WERI-Rb-1 (cell line): ENCODE data around the gene POMT2.
A peak's percentile ranks its signal among the peaks of the same experiment; 100 is the strongest.

Experiments used
- DNase-seq: peaks from one replicate; pipeline ENCODE4 v3.0.0-alpha.2; 2020
- H3K27ac ChIP-seq: fragments of 250-450 bp; sonication (Bioruptor Pico); 2 replicates; pipeline ENCODE4 v1.5.1; 2020; ENCODE audit warnings: mild to moderate bottlenecking, moderate library complexity
- H3K27me3 ChIP-seq: fragments of 250-450 bp; sonication (Bioruptor Pico); 2 replicates; pipeline ENCODE4 v1.5.1; 2021; ENCODE audit warnings: mild to moderate bottlenecking, low read depth, moderate library complexity; ENCODE audit not compliant: insufficient read depth, severe bottlenecking
- H3K36me3 ChIP-seq: fragments of 250-450 bp; sonication (Bioruptor Pico); 2 replicates; pipeline ENCODE4 v1.5.1; 2020; ENCODE audit warnings: mild to moderate bottlenecking, moderate library complexity
- H3K4me3 ChIP-seq: 2 replicates; pipeline ENCODE4 v1.5.1; 2011; ENCODE audit warnings: low read depth, mild to moderate bottlenecking, control low read depth, low read length
- H3K9me3 ChIP-seq: fragments of 250-450 bp; sonication (Bioruptor Pico); 2 replicates; pipeline ENCODE4 v1.5.1; 2021; ENCODE audit warnings: mild to moderate bottlenecking, moderate library complexity; ENCODE audit not compliant: severe bottlenecking
- TF ChIP-seq, protein P1 (sequence below): IDR thresholded peaks from 2 replicates; pipeline ENCODE4 v1.5.1; 2011; ENCODE audit warnings: low read depth, mild to moderate bottlenecking, control low read depth, inconsistent platforms, low read length

POMT2 gene

DNA sequence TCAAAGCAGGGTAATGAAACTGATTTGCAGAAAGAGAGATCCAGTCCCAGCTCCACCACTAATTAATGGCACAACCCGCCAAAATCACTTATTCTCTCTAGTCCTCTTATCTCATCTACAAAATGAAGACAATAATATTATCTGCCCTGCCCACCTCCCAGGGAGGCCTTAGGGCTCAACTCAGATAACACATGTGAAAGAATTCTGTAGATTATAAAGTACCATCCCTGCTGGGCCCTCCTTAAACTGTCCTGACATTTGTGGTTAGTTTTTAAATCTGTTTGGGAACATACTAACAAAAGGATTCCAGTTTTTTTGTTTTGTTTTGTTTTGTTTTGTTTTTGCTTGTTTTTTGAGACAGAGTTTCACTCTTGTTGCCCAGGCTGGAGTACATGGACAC lies 7.3 kb downstream of the POMT2 start:
- H3K27ac ChIP-seq = peak overlapping the region; percentile 18; the same call in 1 of the 2 replicates

DNA sequence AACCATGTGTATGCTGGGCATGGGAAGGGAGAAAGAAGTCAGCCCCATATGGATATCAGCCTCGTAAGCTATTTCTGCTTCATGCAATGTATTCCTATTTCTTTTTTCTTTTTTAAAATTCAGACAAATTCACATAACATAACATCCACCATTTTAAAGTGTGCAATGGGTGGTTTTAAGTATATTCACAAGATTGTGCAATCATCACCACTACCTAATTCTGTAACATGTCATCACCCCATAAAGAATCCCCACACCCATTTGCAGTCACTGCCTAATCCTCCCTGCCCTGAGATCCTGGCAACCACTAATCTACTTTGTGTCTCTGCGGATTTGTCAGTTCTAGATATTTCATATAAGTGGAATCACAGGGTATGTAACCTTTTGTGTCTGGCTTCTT lies 9.5 kb downstream of the POMT2 start:
- Histone ChIP-seq H3K36me3 (peaks cover 8% of the 10 kb centered on the region), H3K27ac (peak overlapping the region; percentile 69), H3K4me3 (no peak overlapping the region), H3K9me3 (no peaks in the 10 kb centered on the region), H3K27me3 (no peaks in the 10 kb centered on the region)
- TF ChIP-seq, protein P1, sequence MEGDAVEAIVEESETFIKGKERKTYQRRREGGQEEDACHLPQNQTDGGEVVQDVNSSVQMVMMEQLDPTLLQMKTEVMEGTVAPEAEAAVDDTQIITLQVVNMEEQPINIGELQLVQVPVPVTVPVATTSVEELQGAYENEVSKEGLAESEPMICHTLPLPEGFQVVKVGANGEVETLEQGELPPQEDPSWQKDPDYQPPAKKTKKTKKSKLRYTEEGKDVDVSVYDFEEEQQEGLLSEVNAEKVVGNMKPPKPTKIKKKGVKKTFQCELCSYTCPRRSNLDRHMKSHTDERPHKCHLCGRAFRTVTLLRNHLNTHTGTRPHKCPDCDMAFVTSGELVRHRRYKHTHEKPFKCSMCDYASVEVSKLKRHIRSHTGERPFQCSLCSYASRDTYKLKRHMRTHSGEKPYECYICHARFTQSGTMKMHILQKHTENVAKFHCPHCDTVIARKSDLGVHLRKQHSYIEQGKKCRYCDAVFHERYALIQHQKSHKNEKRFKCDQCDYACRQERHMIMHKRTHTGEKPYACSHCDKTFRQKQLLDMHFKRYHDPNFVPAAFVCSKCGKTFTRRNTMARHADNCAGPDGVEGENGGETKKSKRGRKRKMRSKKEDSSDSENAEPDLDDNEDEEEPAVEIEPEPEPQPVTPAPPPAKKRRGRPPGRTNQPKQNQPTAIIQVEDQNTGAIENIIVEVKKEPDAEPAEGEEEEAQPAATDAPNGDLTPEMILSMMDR = no peak
- DNase-seq = peak; percentile 71

More for the DNA sequence above, 7.3 kb downstream of the POMT2 start:
- H3K27me3 ChIP-seq = no peaks in the 10 kb centered on the region
- H3K36me3 ChIP-seq = peaks cover 8% of the 10 kb centered on the region
- no peaks in the 10 kb centered on the region for H3K9me3 ChIP-seq
- H3K4me3 ChIP-seq = no peak overlapping the region
- no peak for DNase-seq
- TF ChIP-seq, protein P1 = no peak

DNA sequence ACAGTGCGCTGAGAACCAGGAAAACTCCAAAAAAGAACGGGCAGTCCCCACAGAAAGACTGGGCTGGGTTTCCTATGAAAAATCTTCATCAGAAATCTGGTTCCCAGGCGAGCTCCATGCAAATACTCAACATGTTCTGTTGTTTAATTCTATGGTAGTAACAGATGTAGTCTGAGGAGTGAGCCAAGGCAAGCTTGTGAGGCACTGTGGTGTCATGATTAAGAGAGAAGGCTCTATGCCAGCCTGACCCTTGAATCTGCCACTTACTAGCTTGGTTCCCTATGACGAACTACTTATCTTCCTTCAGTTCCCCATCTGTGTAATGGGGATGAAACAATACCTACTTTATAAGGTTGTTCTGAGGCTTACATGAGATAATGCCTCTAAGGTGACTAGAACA lies 10.7 kb downstream of the POMT2 start:
- Histone ChIP-seq H3K36me3 (peaks cover 8% of the 10 kb centered on the region), H3K27ac (peak overlapping the region; percentile 69), H3K9me3 (no peaks in the 10 kb centered on the region), H3K4me3 (no peak overlapping the region), H3K27me3 (no peaks in the 10 kb centered on the region)
- TF ChIP-seq, protein P1 = no peak
- DNase-seq = no peak

DNA sequence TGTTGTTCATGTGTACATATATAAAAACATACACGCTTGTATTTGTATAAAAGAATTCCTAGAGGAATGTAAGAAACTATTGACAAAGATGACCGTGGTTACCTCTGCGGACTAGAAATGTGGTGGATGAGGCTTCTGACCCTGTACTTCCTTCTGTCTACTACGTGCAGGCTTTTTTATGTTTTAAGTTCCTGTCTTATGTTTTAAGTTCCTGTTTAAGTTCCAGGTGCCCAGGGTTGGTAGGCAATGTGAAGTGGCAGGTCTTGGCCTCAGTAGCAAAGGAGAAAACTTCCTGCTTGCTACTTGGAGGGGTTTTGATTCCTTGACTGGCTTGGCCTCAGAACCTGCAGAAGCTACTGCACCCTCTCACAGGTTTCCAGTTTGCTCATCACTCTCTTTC lies 11.6 kb downstream of the POMT2 start:
- no peak for DNase-seq
- H3K27me3 ChIP-seq = no peaks in the 10 kb centered on the region
- H3K9me3 ChIP-seq = no peaks in the 10 kb centered on the region
- peaks cover 8% of the 10 kb centered on the region for H3K36me3 ChIP-seq
- H3K4me3 ChIP-seq = no peak overlapping the region
- TF ChIP-seq, protein P1 = no peak
- peak overlapping the region; percentile 69 for H3K27ac ChIP-seq

DNA sequence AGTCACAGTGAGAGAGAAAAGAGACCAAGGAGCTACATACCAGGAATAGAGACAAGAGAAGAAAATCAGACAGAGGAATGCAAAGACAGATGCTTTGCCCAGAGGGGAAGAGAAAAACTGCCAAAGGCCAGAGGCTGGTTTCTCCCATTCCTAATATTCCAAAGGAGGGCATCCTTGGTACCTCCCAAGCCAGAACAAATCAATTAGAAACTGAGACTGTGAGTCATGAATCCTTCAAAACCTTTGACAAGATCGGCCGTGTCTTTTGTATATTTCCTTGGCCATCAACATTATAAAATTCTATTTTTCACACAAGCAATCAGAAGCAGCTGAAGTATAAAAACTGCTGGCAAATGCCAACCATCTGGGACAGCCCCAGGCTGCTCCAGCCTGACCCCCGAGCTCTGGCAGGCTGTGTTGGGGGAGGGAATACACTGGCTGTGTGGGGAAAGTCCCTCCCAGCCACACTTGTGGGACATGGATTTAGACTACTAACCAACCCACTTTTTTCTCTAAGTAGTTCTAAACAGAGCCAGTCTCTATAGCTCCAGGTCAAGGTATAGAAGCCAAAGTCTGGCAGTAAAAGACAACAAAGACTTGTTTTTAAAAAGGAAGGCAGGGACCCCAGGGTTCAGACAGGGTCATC lies 13.7 kb downstream of the POMT2 start:
- Histone ChIP-seq H3K27ac (peak overlapping the region; percentile 4; the same call in 1 of the 2 replicates), H3K36me3 (peaks cover 12% of the 10 kb centered on the region), H3K4me3 (no peak overlapping the region), H3K9me3 (no peaks in the 10 kb centered on the region), H3K27me3 (no peaks in the 10 kb centered on the region)
- DNase-seq = peak; percentile 55
- TF ChIP-seq, protein P1 = no peak

DNA sequence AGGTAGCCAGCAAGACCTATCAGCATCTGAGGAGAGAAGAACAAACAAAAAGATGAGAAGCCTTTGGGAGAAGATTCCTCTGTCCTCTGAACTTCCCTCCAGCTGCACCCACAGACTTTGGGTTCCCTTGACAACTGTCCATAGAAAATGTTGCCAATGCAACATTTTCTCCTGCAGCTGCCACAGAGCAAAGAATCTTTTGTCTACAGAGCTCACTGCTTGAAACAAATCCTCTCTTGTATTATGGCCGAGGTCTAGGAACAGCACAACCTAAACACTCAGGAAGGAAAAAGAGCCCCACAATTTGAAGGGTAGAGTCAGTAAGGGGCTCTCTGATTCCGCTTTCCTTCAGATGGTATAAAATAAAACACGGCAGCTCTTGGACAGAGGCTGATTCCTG lies 14.3 kb downstream of the POMT2 start:
- H3K36me3 ChIP-seq = peaks cover 18% of the 10 kb centered on the region
- H3K27me3 ChIP-seq = no peaks in the 10 kb centered on the region
- peak overlapping the region; percentile 4; the same call in 1 of the 2 replicates for H3K27ac ChIP-seq
- no peak for DNase-seq
- TF ChIP-seq, protein P1 = no peak
- no peak overlapping the region for H3K4me3 ChIP-seq
- H3K9me3 ChIP-seq = no peaks in the 10 kb centered on the region
